SK-N-SH (cell line): ENCODE data around the gene C10orf143. TPM values are rescaled to one million over a fixed set of nuclear protein-coding genes. Genes with fewer than 3 reads are reported as not detected.

Experiments
- CTCF ChIA-PET: fragments of 300-600, 350-600 bp; formaldehyde crosslinking; extraction: SDS; loops from one replicate; lab custom pipeline; 2021; lab: Yijun Ruan, JAX
- POLR2A ChIA-PET: fragments of 350-600 bp; sonication (Branson Sonifier 250); formaldehyde crosslinking; extraction: SDS; loops from one replicate; lab custom pipeline; 2020; ENCODE audit warnings: antibody characterized with exemption, inconsistent platforms; lab: Yijun Ruan, JAX
- DNase-seq: peaks from one replicate; pipeline ENCODE4 v3.0.0; 2012
- H2AFZ ChIP-seq: fragments of 200-600 bp; sonication (generic); 2 replicates; pipeline ENCODE4 v1.8.1; 2016; ENCODE audit warnings: antibody characterized with exemption, mild to moderate bottlenecking, low read depth
- H3F3A ChIP-seq: fragments of 200-600 bp; sonication (generic); replicated peaks from 2 replicates; pipeline ENCODE3; 2016; ENCODE audit warnings: antibody characterized with exemption, mild to moderate bottlenecking; ENCODE audit not compliant: insufficient read depth
- H3K27ac ChIP-seq, 2 experiments: fragments of 200-500 bp in 1 of 2; fragments of 200-600 bp in 1 of 2; sonication (Bioruptor generic) in 1 of 2; sonication (generic), shearing (Covaris generic) in 1 of 2; 2 replicates each; pipeline versions ENCODE4 v1.5.1 to v1.6.1; 2014 to 2016; ENCODE audit warnings: low read depth in 2 of 2, inconsistent platforms in 1 of 2, low read length in 1 of 2, mild to moderate bottlenecking in 1 of 2, mixed read lengths in 1 of 2
- H3K27me3 ChIP-seq: fragments of 200-600 bp; sonication (generic), shearing (Covaris generic); 2 replicates; pipeline ENCODE4 v1.6.1; 2016; ENCODE audit warnings: mixed run types; ENCODE audit not compliant: insufficient read depth
- H3K36me3 ChIP-seq, 2 experiments: fragments of 200-500 bp in 1 of 2; fragments of 200-600 bp in 1 of 2; sonication (Bioruptor generic) in 1 of 2; sonication (generic) in 1 of 2; replicated peaks in 1 of 2; 2 replicates each; pipeline versions ENCODE3 to v1.5.1; 2014 to 2016; ENCODE audit warnings: low read length in 1 of 2, mild to moderate bottlenecking in 1 of 2; ENCODE audit not compliant: insufficient read depth in 2 of 2, control insufficient read depth in 1 of 2
- H3K4me1 ChIP-seq, 2 experiments: fragments of 200-500 bp in 1 of 2; fragments of 200-600 bp in 1 of 2; sonication (Bioruptor generic) in 1 of 2; sonication (generic), shearing (Covaris generic) in 1 of 2; 2 replicates each; pipeline versions ENCODE4 v1.5.1 to v1.6.1; 2014 to 2016; ENCODE audit warnings: low read depth in 1 of 2, low read length in 1 of 2, mixed run types in 1 of 2; ENCODE audit not compliant: insufficient read depth in 2 of 2, control insufficient read depth in 1 of 2
- H3K4me2 ChIP-seq: fragments of 200-600 bp; sonication (generic), shearing (Covaris generic); 2 replicates; pipeline ENCODE4 v1.6.1; 2017; ENCODE audit warnings: mixed run types
- H3K4me3 ChIP-seq, 2 experiments: fragments of 200-500 bp in 1 of 2; fragments of 200-600 bp in 1 of 2; sonication (Bioruptor generic) in 1 of 2; sonication (generic), shearing (Covaris generic) in 1 of 2; 2 replicates each; pipeline versions ENCODE4 v1.5.1 to v1.8.1; 2014 to 2016; ENCODE audit warnings: low read depth in 2 of 2, inconsistent platforms in 1 of 2, low read length in 1 of 2, mild to moderate bottlenecking in 1 of 2, mixed read lengths in 1 of 2, moderate library complexity in 1 of 2
- H3K79me2 ChIP-seq: fragments of 200-600 bp; sonication (generic); 2 replicates; pipeline ENCODE4 v1.8.1; 2017; ENCODE audit warnings: mild to moderate bottlenecking; ENCODE audit not compliant: insufficient read depth
- H3K9ac ChIP-seq: fragments of 200-600 bp; sonication (generic); 2 replicates; pipeline ENCODE4 v1.6.1; 2017; ENCODE audit warnings: mixed run types
- H3K9me2 ChIP-seq: fragments of 200-600 bp; sonication (generic); 2 replicates; pipeline ENCODE4 v1.6.1; 2017; ENCODE audit warnings: mixed run types
- H3K9me3 ChIP-seq: fragments of 200-600 bp; sonication (generic); 2 replicates; pipeline ENCODE4 v1.6.1; 2017; ENCODE audit warnings: mixed run types, mild to moderate bottlenecking, moderate library complexity
- H4K20me1 ChIP-seq: fragments of 200-600 bp; sonication (generic); 2 replicates; pipeline ENCODE4 v1.6.1; 2017; ENCODE audit warnings: mild to moderate bottlenecking, mixed run types; ENCODE audit not compliant: insufficient read depth
- CHD2 ChIP-seq: fragments of 150-350 bp; IDR thresholded peaks from 2 replicates; pipeline ENCODE4 v1.6.1; 2018; ENCODE audit warnings: low read length; ENCODE audit not compliant: partially characterized antibody
- ELF1 ChIP-seq: IDR thresholded peaks from 2 replicates; pipeline ENCODE4 v1.4.0; 2012
- EZH2phosphoT487 ChIP-seq: fragments of 200-600 bp; sonication (generic); IDR thresholded peaks from 2 replicates; pipeline ENCODE4 v1.6.1; 2017; ENCODE audit warnings: low read depth, mixed run types, mild to moderate bottlenecking, antibody characterized with exemption, moderate library complexity, borderline replicate concordance
- FOXJ3 ChIP-seq: sonication (generic); formaldehyde crosslinking; IDR thresholded peaks from 2 replicates; pipeline ENCODE4 v1.5.1; 2020; ENCODE audit warnings: mild to moderate bottlenecking, missing genetic modification reagents
- FOXM1 ChIP-seq: IDR thresholded peaks from 2 replicates; pipeline ENCODE4 v1.4.0; 2012; ENCODE audit warnings: low read depth, mild to moderate bottlenecking
- GABPA ChIP-seq: IDR thresholded peaks from 2 replicates; pipeline ENCODE4 v1.4.0; 2012; ENCODE audit warnings: low read depth, mild to moderate bottlenecking
- GATA2 ChIP-seq: sonication (generic); formaldehyde crosslinking; IDR thresholded peaks from 2 replicates; pipeline ENCODE4 v1.5.0; 2020; ENCODE audit warnings: mild to moderate bottlenecking, missing genetic modification reagents
- MAX ChIP-seq: IDR thresholded peaks from 2 replicates; pipeline ENCODE4 v1.4.0; 2012; ENCODE audit warnings: low read depth
- MXI1 ChIP-seq: IDR thresholded peaks from 2 replicates; pipeline ENCODE4 v1.6.1; 2012; ENCODE audit warnings: mild to moderate bottlenecking, low read depth, low read length, improper control_type of control experiment
- NFIC ChIP-seq: IDR thresholded peaks from 2 replicates; pipeline ENCODE4 v1.4.0; 2012; ENCODE audit warnings: borderline replicate concordance
- PBX3 ChIP-seq: IDR thresholded peaks from 2 replicates; pipeline ENCODE4; 2012
- RAD21 ChIP-seq: IDR thresholded peaks from 2 replicates; pipeline ENCODE4 v1.6.1; 2012; ENCODE audit warnings: mild to moderate bottlenecking, low read length
- REST ChIP-seq: IDR thresholded peaks from 2 replicates; pipeline ENCODE4 v1.6.1; 2012; ENCODE audit warnings: mild to moderate bottlenecking, low read depth, low read length, moderate library complexity
- RFX5 ChIP-seq: IDR thresholded peaks from 2 replicates; pipeline ENCODE4 v1.6.1; 2012; ENCODE audit warnings: mild to moderate bottlenecking, improper control_type of control experiment, low read length
- RXRA ChIP-seq: IDR thresholded peaks from 2 replicates; pipeline ENCODE4 v1.4.0; 2012; ENCODE audit warnings: low read depth, mild to moderate bottlenecking, borderline replicate concordance
- SMC3 ChIP-seq: IDR thresholded peaks from 2 replicates; pipeline ENCODE4 v1.6.1; 2012; ENCODE audit warnings: low read depth, low read length, improper control_type of control experiment
- TAF1 ChIP-seq: IDR thresholded peaks from 2 replicates; pipeline ENCODE4 v1.6.1; 2012; ENCODE audit warnings: low read depth, mild to moderate bottlenecking, low read length, moderate library complexity, borderline replicate concordance
- TCF12 ChIP-seq: IDR thresholded peaks from 2 replicates; pipeline ENCODE4 v1.4.0; 2012
- USF1 ChIP-seq: IDR thresholded peaks from 2 replicates; pipeline ENCODE4 v1.4.0; 2012; ENCODE audit warnings: low read depth, borderline replicate concordance
- YY1 ChIP-seq: IDR thresholded peaks from 2 replicates; pipeline ENCODE4 v1.4.0; 2012; ENCODE audit warnings: low read depth, mild to moderate bottlenecking
- ZBTB33 ChIP-seq: IDR thresholded peaks from 2 replicates; pipeline ENCODE4 v1.4.0; 2012; ENCODE audit warnings: low read depth, borderline replicate concordance
- WGBS: methylation state at CpG from one replicate; pipeline ENCODE4 v1.1.6; 2017; ENCODE audit warnings: low lambda C conversion rate; 5-methylcytosine and 5-hydroxymethylcytosine counted together
- polyA plus RNA-seq, 3 experiments: library from polyadenylated mRNA; depleted of rRNA; stranded (reverse); fragments of >200 nt; gene quantifications; 2 replicates each; pipeline ENCODE4 v1.2.3, GENCODE V29; 2012
- TF ChIP-seq, protein P1 (sequence below): fragments of 200-600 bp; sonication (generic); IDR thresholded peaks from 2 replicates; pipeline ENCODE4 v1.6.1; 2017; ENCODE audit warnings: antibody characterized with exemption, mild to moderate bottlenecking, moderate library complexity

Gene C10orf143
- polyA plus RNA-seq (2012; rRNA removed) = 1.4 and 2.2 TPM in 2 replicates
- 2.0 and 2.4 TPM in 2 replicates for polyA plus RNA-seq (2012; cell fraction: cytosol; rRNA removed)
- 2.4 and 3.1 TPM in 2 replicates for polyA plus RNA-seq (2012; cell fraction: nucleus; rRNA removed)

- H3K27ac ChIP-seq = peak within 1 kb of the TSS; percentile 93 to 95
- peak within 1 kb of the TSS; percentile 76 to 95 for H3K4me3 ChIP-seq
- H3K4me1 ChIP-seq = peaks cover 3 to 12% of the 10 kb centered on the region in 2 experiments; a peak in 1 of 4 replicates
- H3F3A ChIP-seq = peaks cover 7% of the 10 kb centered on the region
- ChIA-PET POLR2A (interaction anchor here (0.6 to 2.7 kb wide), 8 partner anchors 8 to 433 kb away, joined by 3 to 49 read pairs (median 4); partner anchors contain the start of gene GLRX3), CTCF (interaction anchor here (0.6 to 3.7 kb wide), 26 partner anchors 8 to 1929 kb away, joined by 3 to 38 read pairs (median 4); partner anchors contain the start of gene GLRX3)
- no peaks in the 10 kb centered on the region for H3K9me3 ChIP-seq
- no peaks in the 10 kb centered on the region for H4K20me1 ChIP-seq
- DNase-seq = peak; percentile 97
- peaks cover 13% of the 10 kb centered on the region for H3K79me2 ChIP-seq
- H3K36me3 ChIP-seq = no peaks in the 10 kb centered on the region
- WGBS = 2% methylated on average over 29 of the region's 71 CpGs
- peak within 1 kb of the TSS; percentile 96 for H3K4me2 ChIP-seq
- peak within 1 kb of the TSS; percentile 97 for H2AFZ ChIP-seq
- H3K27me3 ChIP-seq = no peaks in the 10 kb centered on the region
- peak within 1 kb of the TSS; percentile 89 for H3K9ac ChIP-seq
- H3K9me2 ChIP-seq = no peaks in the 10 kb centered on the region
- TF ChIP-seq USF1 (peak; percentile 32; the same call in 1 of the 2 replicates), SMC3 (no peak), GATA2 (no peak), PBX3 (no peak), GABPA (peak; percentile 33; the same call in 1 of the 2 replicates), TAF1 (peak; percentile 18; the same call in 1 of the 2 replicates), RXRA (no peak), NFIC (no peak), CHD2 (peak; percentile 98), FOXJ3 (CRISPR knock-in tag) (no peak), MAX (peak; percentile 91), EZH2phosphoT487 (no peak), RFX5 (no peak), REST (no peak), FOXM1 (no peak), YY1 (peak; percentile 67), RAD21 (no peak), MXI1 (peak; percentile 84), ELF1 (no peak), ZBTB33 (peak; percentile 96), TCF12 (no peak)
- TF ChIP-seq, protein P1, sequence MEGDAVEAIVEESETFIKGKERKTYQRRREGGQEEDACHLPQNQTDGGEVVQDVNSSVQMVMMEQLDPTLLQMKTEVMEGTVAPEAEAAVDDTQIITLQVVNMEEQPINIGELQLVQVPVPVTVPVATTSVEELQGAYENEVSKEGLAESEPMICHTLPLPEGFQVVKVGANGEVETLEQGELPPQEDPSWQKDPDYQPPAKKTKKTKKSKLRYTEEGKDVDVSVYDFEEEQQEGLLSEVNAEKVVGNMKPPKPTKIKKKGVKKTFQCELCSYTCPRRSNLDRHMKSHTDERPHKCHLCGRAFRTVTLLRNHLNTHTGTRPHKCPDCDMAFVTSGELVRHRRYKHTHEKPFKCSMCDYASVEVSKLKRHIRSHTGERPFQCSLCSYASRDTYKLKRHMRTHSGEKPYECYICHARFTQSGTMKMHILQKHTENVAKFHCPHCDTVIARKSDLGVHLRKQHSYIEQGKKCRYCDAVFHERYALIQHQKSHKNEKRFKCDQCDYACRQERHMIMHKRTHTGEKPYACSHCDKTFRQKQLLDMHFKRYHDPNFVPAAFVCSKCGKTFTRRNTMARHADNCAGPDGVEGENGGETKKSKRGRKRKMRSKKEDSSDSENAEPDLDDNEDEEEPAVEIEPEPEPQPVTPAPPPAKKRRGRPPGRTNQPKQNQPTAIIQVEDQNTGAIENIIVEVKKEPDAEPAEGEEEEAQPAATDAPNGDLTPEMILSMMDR = no peak
Measured at GRCh38 chr10:130110246-130111112, at the start of gene C10orf143. Gene C10orf143 (minus strand): TSS chr10:130110830. CDS start chr10:130110772, 58 bp downstream.
